Ovary (tissue), 9 donors: ENCODE data around the gene PRDM15. TPM values are rescaled to one million over a fixed set of nuclear protein-coding genes. Genes with fewer than 3 reads are reported as not detected.

Experiments used
- DNase-seq, 5 donors: peaks; one replicate each; pipeline ENCODE4 v3.0.0-alpha.2; 2019 to 2020
- H3K27ac ChIP-seq, 2 donors: fragments of 200-600 bp; one replicate each; pipeline versions ENCODE4 v1.5.1 to v1.8.0; 2019 to 2022
- H3K27me3 ChIP-seq: fragments of 200-600 bp; one replicate; pipeline ENCODE4 v1.8.0; 2022
- H3K36me3 ChIP-seq: fragments of 200-600 bp; sonication (generic); one replicate; pipeline ENCODE4 v1.5.1; 2019
- H3K4me1 ChIP-seq: one replicate; pipeline ENCODE4 v1.8.1; 2013; ENCODE audit warnings: mild to moderate bottlenecking, moderate library complexity; ENCODE audit not compliant: insufficient read depth
- H3K4me3 ChIP-seq: fragments of 200-600 bp; sonication (generic); one replicate; pipeline ENCODE4 v1.5.1; 2017
- H3K9me3 ChIP-seq, 2 donors: fragments of 200-600 bp in 1 of 2; sonication (generic) in 1 of 2; one replicate each; pipeline versions ENCODE4 v1.5.1 to v1.8.1; 2013 to 2019; ENCODE audit warnings: mild to moderate bottlenecking in 1 of 2, moderate library complexity in 1 of 2
- CTCF ChIP-seq, 3 donors: fragments of 450-650 bp in 2 of 3; fragments of 200-600 bp in 1 of 3; IDR thresholded peaks; one replicate each; pipeline versions ENCODE4 v1.5.1 to v1.8.0; 2016 to 2022; ENCODE audit warnings: antibody characterized with exemption in 3 of 3, mild to moderate bottlenecking in 1 of 3
- EP300 ChIP-seq: sonication (generic); formaldehyde crosslinking; IDR thresholded peaks from one replicate; pipeline ENCODE4 v1.6.1; 2017; ENCODE audit warnings: antibody characterized with exemption
- POLR2A ChIP-seq: fragments of 450-650 bp; IDR thresholded peaks from one replicate; pipeline ENCODE4 v1.6.1; 2017; ENCODE audit warnings: antibody characterized with exemption, mild to moderate bottlenecking, moderate library complexity
- WGBS, 3 donors: extraction: QIAGEN DNeasy Blood & Tissue Kit in 1 of 3; methylation state at CpG; one replicate each; pipeline versions ENCODE4 v1.1.5 to v1.1.7; 2013 to 2017; 5-methylcytosine and 5-hydroxymethylcytosine counted together
- intact Hi-C, 4 donors: fragments of 100-400 bp; cut with DNase I; formaldehyde crosslinking; loops; one replicate each; pipeline versions ENCODE4 v1.11.0 to v1.15.1; 2022 to 2023
- polyA plus RNA-seq, 2 donors: library from polyadenylated mRNA; stranded (reverse); fragments of 200-250 nt in 1 of 2; fragments of 350-450 nt in 1 of 2; fragmentation: Illumina TruSeq in 1 of 2; extraction: RNeasy Lipid Tissue Mini Kit (QIAGEN cat#74804) in 1 of 2; gene quantifications; one replicate each; pipeline ENCODE4 v1.2.3, GENCODE V29; 2013 to 2014
- total RNA-seq, 7 donors: library from RNA; depleted of rRNA in 2 of 7; stranded (reverse); fragments of >200 nt in 2 of 7; fragmentation: NEBNext Ultra II Directional in 3 of 7; extraction: Animal tissue kit (Norgen Biotek cat#: 25700) in 3 of 7; gene quantifications; one replicate each; pipeline versions ENCODE4 v1.1.0 to v1.2.4, GENCODE V29; 2016 to 2023
- donor health status: DM: no; HTN: no; CAD: no; lungs with moderate emphysema.
- donor health status: DM: no; HTN: no; CAD: no.
- donor health status: Bipolar disorder and iron deficiency.
- donor health status: DM: yes; HTN: yes; CAD: no.
- donor health status: DM: no; HTN: no; CAD: no.
- donor health status: DM: yes; HTN: yes; CAD: no.

PRDM15 gene
- total and polyA plus RNA-seq, 9 donors, result 2.0 to 10.9 (median 5.9) TPM

- H3K4me3 ChIP-seq, result no peak overlapping the region
- WGBS, 3 donors, result 84 to 90% (median 89%) methylated on average over 5 of the region's 5 CpGs
- no peak overlapping the region for H3K27ac ChIP-seq
- H3K9me3 ChIP-seq, result no peaks in the 10 kb centered on the region
- TF ChIP-seq EP300, result no peak
- TF ChIP-seq CTCF (IDR thresholded peaks at IDR 0.05), result no peak
- no peak for TF ChIP-seq POLR2A
- H3K27me3 ChIP-seq, result no peaks in the 10 kb centered on the region
- H3K4me1 ChIP-seq, result no peaks in the 10 kb centered on the region
- H3K36me3 ChIP-seq, result no peaks in the 10 kb centered on the region
- intact Hi-C loops, result loop anchor here in 1 of 4 donors (10.0 kb wide), 1 partner anchor 71 kb away; the partner anchor contains the start of gene C2CD2
- no peak for DNase-seq
Observed at GRCh38 chr21:41883582-41883981, 4.4 kb upstream of the PRDM15 start.

- WGBS, 3 donors, result 91 to 94% (median 93%) methylated on average over 6 of the region's 6 CpGs
- Histone ChIP-seq H3K27ac (no peak overlapping the region), H3K4me3 (no peak overlapping the region), H3K9me3 (no peaks in the 10 kb centered on the region), H3K36me3 (no peaks in the 10 kb centered on the region), H3K27me3 (no peaks in the 10 kb centered on the region), H3K4me1 (peaks cover 7% of the 10 kb centered on the region)
- no peak for TF ChIP-seq CTCF (IDR thresholded peaks at IDR 0.05)
- no peak for TF ChIP-seq POLR2A
- no peak for TF ChIP-seq EP300
- intact Hi-C loops, result loop anchor here in 1 of 4 donors (10.0 kb wide), 1 partner anchor 74 kb away; the partner anchor contains the start of gene C2CD2
- no peak for DNase-seq
Observed at GRCh38 chr21:41881051-41881450, 1.9 kb upstream of the PRDM15 start.

GRCh38 chr21:41880153-41880552, 1.0 kb upstream of the PRDM15 start:
- no peak for TF ChIP-seq POLR2A
- no peak for TF ChIP-seq EP300
- no peak for TF ChIP-seq CTCF (IDR thresholded peaks at IDR 0.05)
- Histone ChIP-seq H3K27me3 (no peaks in the 10 kb centered on the region), H3K9me3 (no peaks in the 10 kb centered on the region), H3K36me3 (no peaks in the 10 kb centered on the region), H3K4me3 (no peak overlapping the region), H3K27ac (no peak overlapping the region), H3K4me1 (peaks cover 7% of the 10 kb centered on the region)
- intact Hi-C loops, result loop anchor here in 1 of 4 donors (10.0 kb wide), 1 partner anchor 75 kb away; the partner anchor contains the start of gene C2CD2
- WGBS, 3 donors, result 82 to 86% (median 83%) methylated on average over 9 of the region's 9 CpGs
- no peak for DNase-seq

GRCh38 chr21:41878831-41879189, 334 bp downstream of the PRDM15 start:
- Histone ChIP-seq H3K36me3 (no peaks in the 10 kb centered on the region), H3K27me3 (no peaks in the 10 kb centered on the region), H3K9me3 (no peaks in the 10 kb centered on the region), H3K4me3 (peak overlapping the region; percentile 80), H3K4me1 (peaks cover 7% of the 10 kb centered on the region), H3K27ac (no peak overlapping the region)
- peak; percentile 78 to 87 (median 85) for DNase-seq
- 0 to 4% (median 0%) methylated on average over 11 to 61 of the region's 65 CpGs for WGBS, 3 donors
- TF ChIP-seq CTCF (IDR thresholded peaks at IDR 0.05) (no peak), EP300 (no peak), POLR2A (no peak)
- intact Hi-C loops, result loop anchor here in 2 of 4 donors (5.0 to 10.0 kb wide), 2 partner anchors 64 to 128 kb away; no protein-coding TSS in a partner anchor
